NCI-H1694 (cell line): ENCODE results near the gene KIF3A.

Source experiments
- DNase-seq: peaks from one replicate; lab custom pipeline; 2025; lab: John Stamatoyannopoulos, UW

The KIF3A gene

DNA sequence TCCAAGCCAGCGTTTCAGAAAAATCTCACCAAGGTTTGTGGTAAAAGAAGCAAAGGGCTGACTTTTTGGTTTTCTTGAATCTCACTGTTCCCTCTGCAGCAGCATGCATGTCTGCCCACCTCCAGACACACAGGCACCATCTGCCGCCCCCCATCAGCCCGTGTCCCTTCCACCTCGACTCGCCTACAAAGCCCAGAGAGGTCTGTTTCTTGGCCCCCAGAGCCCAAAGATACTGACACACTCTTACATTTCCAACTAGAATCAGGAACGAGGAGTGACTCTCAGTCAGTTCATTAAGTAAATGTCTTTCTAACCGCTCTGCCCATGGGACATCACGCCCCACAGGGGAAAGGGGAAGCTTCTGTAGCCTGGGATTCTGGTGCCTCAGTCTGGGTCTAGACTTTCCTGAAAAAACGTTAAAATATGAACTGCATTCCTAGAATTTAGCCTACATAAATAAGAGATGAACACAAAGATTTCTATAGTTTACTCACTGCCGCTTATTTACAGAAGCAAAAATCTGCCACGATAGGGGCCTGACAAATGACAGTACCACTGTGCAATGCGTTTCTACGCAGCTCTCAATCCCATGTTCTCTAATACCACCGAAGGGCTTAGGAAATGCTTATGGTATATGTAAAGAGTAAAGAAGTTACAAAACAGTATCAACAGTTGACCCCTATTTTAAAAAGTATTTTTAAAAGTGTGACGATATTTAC is 59.5 kb downstream of the KIF3A start:
- DNase-seq: no peak

- no peak for DNase-seq
Observed at GRCh38 chr5:132677191-132677590, 60.2 kb downstream of the KIF3A start.

GRCh38 chr5:132675936-132676689 is 61.2 kb downstream of the KIF3A start:
- DNase-seq: no peak

DNA sequence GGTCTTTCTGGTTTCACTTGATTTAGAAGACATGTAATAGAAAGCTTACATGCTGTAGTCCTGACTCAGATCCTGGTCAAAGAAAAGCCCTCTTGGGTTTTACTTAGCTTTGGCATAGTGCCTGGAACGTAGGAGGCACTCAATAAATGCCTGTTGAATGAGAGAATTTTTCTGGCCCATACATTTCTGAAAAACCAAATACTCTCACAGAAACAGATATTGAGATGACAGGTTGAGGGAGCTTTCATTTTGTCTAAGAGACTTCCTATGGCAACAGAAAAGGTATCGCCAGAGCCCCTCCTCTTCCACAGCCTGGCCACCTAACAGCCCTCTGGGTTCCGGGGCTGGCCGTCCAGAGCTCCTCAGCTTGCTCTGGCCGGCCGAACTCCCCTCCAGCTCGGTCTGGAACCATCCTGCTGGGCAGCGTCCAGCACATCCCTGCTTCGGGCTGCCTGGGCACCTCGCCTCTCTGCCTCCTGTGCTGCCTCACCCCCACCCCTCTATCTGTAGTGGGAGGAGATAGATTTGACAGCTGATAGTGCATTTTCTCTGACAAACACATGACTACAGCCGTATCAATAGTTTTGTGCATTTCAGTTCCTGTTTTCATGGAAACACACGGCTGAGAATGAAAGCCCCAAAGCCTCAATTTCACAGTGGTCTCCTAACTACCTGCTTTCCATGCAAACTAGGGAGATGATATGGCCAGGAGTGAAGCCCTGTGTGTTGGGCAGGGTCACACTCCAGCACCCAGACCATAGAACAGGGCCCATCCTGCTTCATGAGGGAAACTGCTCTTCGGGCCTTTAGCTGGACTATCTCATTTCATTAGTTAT is 62.5 kb downstream of the KIF3A start:
- no peak for DNase-seq

DNA sequence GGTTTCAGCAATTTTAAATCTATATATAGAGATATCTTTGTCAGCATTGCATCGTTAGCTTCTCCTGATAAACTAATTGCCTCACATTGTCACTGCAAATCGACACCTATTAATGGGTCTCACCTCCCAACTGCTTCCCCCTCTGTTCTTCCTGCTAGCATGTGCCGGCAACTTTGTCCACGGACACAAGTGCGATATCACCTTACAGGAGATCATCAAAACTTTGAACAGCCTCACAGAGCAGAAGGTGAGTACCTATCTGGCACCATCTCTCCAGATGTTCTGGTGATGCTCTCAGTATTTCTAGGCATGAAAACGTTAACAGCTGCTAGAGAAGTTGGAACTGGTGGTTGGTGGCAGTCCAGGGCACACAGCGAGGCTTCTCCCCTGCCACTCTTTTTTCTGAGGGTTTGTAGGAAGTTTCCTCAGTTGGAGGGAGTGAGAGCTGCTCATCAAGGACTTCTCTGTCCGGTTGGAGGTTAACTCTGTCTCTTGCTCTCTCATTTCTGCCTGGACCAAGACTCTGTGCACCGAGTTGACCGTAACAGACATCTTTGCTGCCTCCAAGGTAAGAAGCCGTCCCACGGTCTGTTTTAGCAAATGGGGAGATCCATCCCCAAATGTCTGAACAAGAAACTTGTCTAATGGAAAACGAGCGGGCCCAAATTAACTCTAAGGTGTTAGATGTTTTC is 63.3 kb downstream of the KIF3A start, which contains the start of gene IL4:
IL4 (plus strand) TSS at position 51 of the 692 bp plus-strand sequence; CDS start at position 113, 62 bp downstream.
- DNase-seq: no peak

GRCh38 chr5:132673488-132673887 is 63.9 kb downstream of the KIF3A start:
- no peak for DNase-seq

DNA sequence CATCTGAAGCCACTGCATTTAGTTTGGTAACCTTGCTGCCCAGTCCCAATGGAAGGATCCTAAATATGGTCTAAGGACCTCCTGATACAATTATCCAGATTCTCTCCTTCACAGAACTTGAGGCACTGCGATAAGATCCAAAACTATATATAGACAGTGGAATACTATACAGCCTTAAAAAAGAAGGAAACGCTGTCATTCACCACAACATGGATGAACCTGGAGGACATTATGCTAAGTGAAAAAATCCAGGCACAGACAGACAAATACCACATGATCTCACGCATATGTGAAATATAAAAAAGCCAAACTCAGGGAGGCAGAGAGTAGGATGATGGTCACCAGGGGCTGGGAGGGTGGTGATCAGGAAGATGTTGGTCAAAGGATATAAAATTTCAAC is 66.3 kb downstream of the KIF3A start:
- no peak for DNase-seq

DNA sequence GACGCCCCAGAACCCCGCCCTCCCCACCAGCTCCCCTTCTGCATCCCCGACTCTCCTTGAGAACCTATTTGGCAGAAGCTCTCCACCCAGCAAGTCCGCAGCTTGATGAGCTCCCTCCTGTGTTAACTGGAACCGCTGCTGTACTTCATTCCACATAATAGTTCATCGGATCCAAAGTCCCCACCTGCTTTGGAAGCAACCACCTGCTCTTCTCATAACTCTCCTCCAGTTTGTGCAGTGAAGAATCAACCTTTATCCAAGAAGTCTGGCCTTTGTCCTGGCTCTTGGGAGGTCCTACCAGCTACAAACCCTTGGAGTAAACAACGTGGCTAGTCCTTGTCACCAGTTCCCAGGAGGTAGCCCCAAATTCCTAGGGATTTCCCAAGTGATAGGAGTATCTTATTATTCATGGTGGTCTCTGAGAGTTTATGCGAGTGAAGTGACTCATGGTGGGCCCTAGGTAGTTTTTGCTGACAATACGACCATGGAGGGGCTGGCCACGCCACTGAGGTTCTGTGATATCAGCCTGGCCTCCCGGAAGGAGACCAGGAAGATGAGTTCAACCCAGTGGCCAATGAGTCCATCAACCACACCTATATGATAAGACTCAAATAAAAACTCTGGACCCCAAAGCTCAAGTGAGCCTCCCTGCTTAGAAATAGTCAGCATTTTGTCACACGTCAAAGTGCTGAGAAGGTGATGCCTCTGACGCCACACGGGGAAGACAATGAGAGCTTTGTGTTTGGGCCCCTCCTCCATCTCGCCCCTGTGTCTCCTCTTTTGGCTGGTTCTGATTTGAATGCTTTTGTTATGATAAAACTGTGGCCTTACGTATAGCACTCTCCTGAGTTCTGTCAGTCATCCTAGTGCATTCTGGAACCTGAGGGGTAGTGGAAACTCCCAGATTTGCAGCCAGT is 67.1 kb downstream of the KIF3A start:
- DNase-seq: no peak

DNA sequence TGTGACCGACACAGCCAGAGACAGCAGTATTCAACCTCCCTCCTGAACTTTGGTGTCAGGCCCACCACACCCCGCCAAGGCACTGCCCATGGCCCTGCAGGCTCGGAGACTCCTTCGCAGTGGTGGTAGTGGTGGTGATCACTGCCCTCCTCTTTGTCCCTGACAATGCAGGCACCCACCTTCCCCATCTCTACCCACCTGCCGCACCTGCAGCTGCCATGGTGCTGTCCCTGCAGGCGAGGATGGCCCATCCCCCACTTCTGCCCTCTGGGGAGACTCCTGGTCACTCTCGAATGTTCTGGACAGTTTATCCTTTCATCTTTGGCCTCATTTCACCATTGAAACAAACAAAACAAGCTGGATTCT is 67.9 kb downstream of the KIF3A start:
- no peak for DNase-seq

- DNase-seq: no peak
Observed at GRCh38 chr5:132668706-132669454, 68.5 kb downstream of the KIF3A start.

DNA sequence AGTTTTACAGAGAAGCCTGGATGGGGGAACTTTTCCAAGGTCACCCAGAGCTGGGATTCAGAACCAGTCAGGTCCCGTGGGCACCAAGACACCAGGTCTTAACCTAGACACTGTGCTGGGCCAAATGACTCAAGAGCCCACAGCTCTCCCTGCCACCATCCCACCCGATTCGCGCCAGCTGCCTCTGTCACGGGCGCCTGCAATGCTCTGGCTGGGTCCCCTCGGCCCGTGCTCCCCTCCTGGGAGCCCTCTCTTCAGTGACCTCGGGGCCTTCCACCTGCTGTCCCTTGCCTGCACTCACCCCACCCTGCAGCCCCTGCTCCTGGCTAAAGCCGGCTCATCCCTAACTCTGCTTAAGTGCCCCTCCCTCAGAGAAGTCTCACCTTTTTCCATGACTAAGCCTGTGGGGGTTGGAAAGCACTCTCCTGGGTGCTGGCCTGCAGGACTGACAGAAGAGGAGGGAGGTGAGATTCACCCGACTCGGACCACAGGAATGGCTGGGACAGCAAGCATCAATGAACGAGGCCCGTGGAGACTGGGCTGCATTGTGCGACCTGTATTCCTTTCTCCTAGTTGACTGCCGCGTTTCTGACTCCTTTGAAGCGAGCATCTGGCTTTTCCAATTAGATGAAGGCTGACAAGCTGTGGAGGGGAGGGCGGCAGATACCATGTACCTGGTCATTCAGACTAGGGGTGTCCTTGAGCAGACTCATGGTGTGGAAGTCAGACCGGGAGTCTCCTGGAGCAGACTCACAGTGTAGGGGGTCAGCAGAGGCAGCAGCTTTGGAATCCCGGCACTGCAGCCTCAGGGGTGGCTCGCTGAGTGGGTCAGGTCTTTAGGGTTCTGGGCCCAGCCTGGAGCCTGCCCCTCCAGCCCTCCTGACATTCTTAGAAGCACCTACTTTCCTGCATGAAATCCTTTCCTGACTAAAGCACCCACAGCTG is 69.3 kb downstream of the KIF3A start:
- no peak for DNase-seq

- DNase-seq: no peak
Observed at GRCh38 chr5:132667309-132667708, 70.0 kb downstream of the KIF3A start.

DNA sequence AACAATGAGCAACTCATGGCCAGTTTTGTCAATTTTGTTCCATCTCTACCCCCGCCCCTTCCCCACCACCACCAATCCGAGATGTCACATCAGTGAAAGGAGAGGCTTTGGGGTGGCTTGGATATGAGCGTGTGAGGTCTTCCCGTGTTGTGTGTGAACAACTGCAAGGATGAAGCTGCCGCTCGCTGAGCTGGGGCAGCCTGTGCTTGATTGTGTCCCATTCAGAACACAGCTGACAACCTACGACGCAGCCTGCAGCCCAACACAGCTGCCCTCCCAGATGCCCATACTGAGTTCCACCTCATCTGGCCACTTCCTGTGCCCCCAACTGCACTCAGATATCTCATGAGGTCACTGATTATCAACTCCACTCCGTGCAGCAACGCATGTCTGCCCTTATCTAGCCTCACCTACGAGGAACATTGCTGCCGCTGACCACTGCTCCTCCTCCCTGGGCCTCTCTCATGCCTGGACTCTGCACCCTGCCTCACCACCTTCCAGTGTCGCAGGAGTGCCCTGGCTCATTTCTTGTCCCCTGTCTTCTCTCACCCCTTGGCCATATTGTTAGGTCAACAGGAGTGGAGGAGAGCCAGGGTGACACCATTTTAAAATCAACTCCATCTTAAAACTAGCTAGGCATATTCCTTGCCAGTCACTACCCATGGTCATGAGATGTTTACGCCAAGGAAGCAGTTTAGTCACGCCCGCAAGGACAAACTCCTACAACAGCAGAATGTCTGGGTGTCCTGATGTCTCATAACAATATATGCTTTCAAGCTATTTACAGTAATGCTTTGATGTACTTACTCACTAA is 70.8 kb downstream of the KIF3A start:
- no peak for DNase-seq

GRCh38 chr5:132665574-132666080 is 71.7 kb downstream of the KIF3A start:
- no peak for DNase-seq

DNA sequence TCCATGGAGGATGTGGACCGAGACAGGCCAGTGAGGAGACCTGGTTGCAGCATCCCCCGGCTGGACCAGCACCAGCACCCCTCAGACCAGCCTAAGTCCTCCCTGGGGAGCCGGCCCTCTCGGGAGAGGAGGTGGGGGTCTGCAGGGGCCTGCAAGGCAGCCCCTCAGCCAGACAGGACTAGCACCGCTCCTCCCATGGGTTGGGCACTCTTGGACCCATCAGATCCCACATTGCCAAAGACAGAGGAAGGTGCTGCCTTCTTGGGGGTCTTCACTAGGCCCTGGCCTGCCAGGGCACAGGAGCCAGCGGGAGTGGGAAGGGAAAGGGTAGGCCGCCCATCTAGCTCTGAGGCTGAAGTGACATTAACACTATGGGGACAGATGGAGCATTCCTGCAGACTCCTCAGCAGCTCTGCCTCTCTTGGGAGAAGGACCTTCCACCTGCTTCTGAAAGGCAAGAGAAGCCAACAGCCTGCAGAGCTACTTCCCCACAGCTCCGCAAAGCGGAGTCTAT is 72.6 kb downstream of the KIF3A start:
- no peak for DNase-seq

GRCh38 chr5:132663771-132664695 is 73.3 kb downstream of the KIF3A start:
- DNase-seq: no peak
